K562 (cell line): Measurements from ENCODE around the gene TARS1.

Experiments
- BHLHE40 ChIP-seq: IDR thresholded peaks from 2 replicates; pipeline ENCODE4 v1.6.1; 2011; ENCODE audit warnings: low read length, improper control_type of control experiment
- BRF1 ChIP-seq: IDR thresholded peaks from 3 replicates; pipeline ENCODE4 v1.6.1; 2011; ENCODE audit warnings: borderline replicate concordance, mild to moderate bottlenecking; ENCODE audit not compliant: insufficient read length; ENCODE audit errors: extremely low read depth
- ETS1 ChIP-seq: conservative IDR thresholded peaks from 2 replicates; pipeline ENCODE4 v1.6.1; 2011; ENCODE audit warnings: low read depth, mild to moderate bottlenecking, low read length; ENCODE audit not compliant: control insufficient read depth
- FOXM1 ChIP-seq, 2 experiments: fragments of 450-650 bp in 1 of 2; sonication (generic) in 1 of 2; formaldehyde crosslinking in 1 of 2; IDR thresholded peaks; 2 replicates each; pipeline versions ENCODE4 v1.6.1 to v1.9.0; 2017 to 2022; ENCODE audit warnings: low read depth in 2 of 2, mild to moderate bottlenecking in 2 of 2, missing genetic modification reagents in 1 of 2, moderate library complexity in 1 of 2
- MEF2D ChIP-seq: conservative IDR thresholded peaks from 2 replicates; pipeline ENCODE4 v1.6.1; 2016; ENCODE audit warnings: low read depth, missing genetic modification characterization, missing compliant biosample characterization
- NR2F6 ChIP-seq: fragments of 450-650 bp; formaldehyde crosslinking; IDR thresholded peaks from 2 replicates; pipeline ENCODE4 v1.4.0; 2020; ENCODE audit warnings: mild to moderate bottlenecking
- POLR2A ChIP-seq: fragments of 450-650 bp; conservative IDR thresholded peaks from 2 replicates; pipeline ENCODE4 v1.6.1; 2016
- RBBP5 ChIP-seq: fragments of 200-600 bp; sonication (generic); IDR thresholded peaks from 2 replicates; pipeline ENCODE4 v1.6.1; 2012; ENCODE audit warnings: borderline replicate concordance, mild to moderate bottlenecking, low read length, control low read depth, inconsistent platforms; ENCODE audit not compliant: insufficient read depth, poor library complexity, severe bottlenecking
- TAF1 ChIP-seq: IDR thresholded peaks from 2 replicates; pipeline ENCODE4 v1.6.1; 2011; ENCODE audit warnings: mild to moderate bottlenecking, low read length, moderate library complexity; ENCODE audit not compliant: insufficient read depth, control insufficient read depth, severe bottlenecking; ENCODE audit errors: extremely low read depth
- ZFP36 ChIP-seq: fragments of 150-350 bp; IDR thresholded peaks from 2 replicates; pipeline ENCODE4 v1.6.1; 2018; ENCODE audit warnings: low read length, low read depth; ENCODE audit not compliant: partially characterized antibody
- ZNF263 ChIP-seq: sonication (generic); formaldehyde crosslinking; IDR thresholded peaks from 2 replicates; pipeline ENCODE4 v1.8.0; 2022; ENCODE audit warnings: mild to moderate bottlenecking, missing genetic modification reagents, borderline replicate concordance
- TF ChIP-seq, protein P1 (sequence below), 3 experiments: IDR thresholded peaks in 2 of 3; conservative IDR thresholded peaks in 1 of 3; 2 replicates each; pipeline ENCODE4 v1.5.1; 2011 to 2012; ENCODE audit warnings: low read length in 3 of 3, mild to moderate bottlenecking in 3 of 3, control low read depth in 2 of 3, improper control_type of control experiment in 1 of 3, inconsistent platforms in 1 of 3, low read depth in 1 of 3, mixed read lengths in 1 of 3, moderate library complexity in 1 of 3; ENCODE audit not compliant: insufficient read depth in 2 of 3
- TF ChIP-seq, protein P2 (sequence below): fragments of 450-650 bp; formaldehyde crosslinking; IDR thresholded peaks from 2 replicates; pipeline ENCODE4 v1.4.0; 2020; ENCODE audit warnings: mild to moderate bottlenecking, moderate library complexity

DNA sequence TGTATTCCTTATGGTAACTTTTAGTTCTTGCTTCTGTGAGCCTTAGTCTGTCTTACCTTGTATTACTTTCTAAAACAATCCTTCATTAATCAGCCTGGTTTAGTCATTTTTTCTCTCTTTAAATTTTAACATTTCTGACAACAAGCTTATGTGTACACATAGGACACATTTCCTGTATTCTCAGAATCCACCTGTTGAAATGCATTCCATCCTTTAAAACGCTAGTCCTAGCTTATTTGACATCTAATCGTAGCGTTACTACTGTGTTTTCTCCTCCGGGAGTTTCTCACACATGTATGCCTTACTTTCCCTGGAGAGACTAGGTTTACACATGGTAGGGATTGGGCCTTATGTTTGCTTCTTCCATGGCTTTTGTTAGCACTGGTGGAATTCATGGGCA is 3.8 kb downstream of the TARS1 start:
- TF ChIP-seq FOXM1 (IDR thresholded peaks at IDR 0.05; ENCODE audit: low read depth) (no peak), FOXM1 (CRISPR knock-in tag; IDR thresholded peaks at IDR 0.05; ENCODE audit: low read depth) (no peak), NR2F6 (CRISPR knock-in tag) (no peak), BHLHE40 (no peak), ETS1 (no peak), TAF1 (no peak), ZFP36 (no peak), BRF1 (no peak), ZNF263 (CRISPR knock-in tag) (no peak), RBBP5 (no peak), MEF2D (tag) (no peak), POLR2A (no peak)
- TF ChIP-seq, protein P1, sequence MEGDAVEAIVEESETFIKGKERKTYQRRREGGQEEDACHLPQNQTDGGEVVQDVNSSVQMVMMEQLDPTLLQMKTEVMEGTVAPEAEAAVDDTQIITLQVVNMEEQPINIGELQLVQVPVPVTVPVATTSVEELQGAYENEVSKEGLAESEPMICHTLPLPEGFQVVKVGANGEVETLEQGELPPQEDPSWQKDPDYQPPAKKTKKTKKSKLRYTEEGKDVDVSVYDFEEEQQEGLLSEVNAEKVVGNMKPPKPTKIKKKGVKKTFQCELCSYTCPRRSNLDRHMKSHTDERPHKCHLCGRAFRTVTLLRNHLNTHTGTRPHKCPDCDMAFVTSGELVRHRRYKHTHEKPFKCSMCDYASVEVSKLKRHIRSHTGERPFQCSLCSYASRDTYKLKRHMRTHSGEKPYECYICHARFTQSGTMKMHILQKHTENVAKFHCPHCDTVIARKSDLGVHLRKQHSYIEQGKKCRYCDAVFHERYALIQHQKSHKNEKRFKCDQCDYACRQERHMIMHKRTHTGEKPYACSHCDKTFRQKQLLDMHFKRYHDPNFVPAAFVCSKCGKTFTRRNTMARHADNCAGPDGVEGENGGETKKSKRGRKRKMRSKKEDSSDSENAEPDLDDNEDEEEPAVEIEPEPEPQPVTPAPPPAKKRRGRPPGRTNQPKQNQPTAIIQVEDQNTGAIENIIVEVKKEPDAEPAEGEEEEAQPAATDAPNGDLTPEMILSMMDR (IDR thresholded peaks at IDR 0.05 in 2 of 3, conservative IDR thresholded peaks at IDR 0.05 in 1 of 3; ENCODE audit: insufficient read depth in 2 of 3, low read depth in 1 of 3, low read length in 3 of 3) = no peak
- TF ChIP-seq, protein P2, sequence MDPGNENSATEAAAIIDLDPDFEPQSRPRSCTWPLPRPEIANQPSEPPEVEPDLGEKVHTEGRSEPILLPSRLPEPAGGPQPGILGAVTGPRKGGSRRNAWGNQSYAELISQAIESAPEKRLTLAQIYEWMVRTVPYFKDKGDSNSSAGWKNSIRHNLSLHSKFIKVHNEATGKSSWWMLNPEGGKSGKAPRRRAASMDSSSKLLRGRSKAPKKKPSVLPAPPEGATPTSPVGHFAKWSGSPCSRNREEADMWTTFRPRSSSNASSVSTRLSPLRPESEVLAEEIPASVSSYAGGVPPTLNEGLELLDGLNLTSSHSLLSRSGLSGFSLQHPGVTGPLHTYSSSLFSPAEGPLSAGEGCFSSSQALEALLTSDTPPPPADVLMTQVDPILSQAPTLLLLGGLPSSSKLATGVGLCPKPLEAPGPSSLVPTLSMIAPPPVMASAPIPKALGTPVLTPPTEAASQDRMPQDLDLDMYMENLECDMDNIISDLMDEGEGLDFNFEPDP (CRISPR knock-in tag) = no peak
